Neutrophil (primary cell): Measurements from ENCODE around the gene DNAH17.

Source experiments
- H3K27ac ChIP-seq: fragments of 200-600 bp; sonication (generic); 2 replicates; pipeline ENCODE4 v1.5.1; 2016; ENCODE audit warnings: mild to moderate bottlenecking, moderate library complexity
- H3K27me3 ChIP-seq: fragments of 200-600 bp; sonication (generic); 2 replicates; pipeline ENCODE4 v1.6.0; 2016; ENCODE audit warnings: mild to moderate bottlenecking
- H3K36me3 ChIP-seq: fragments of 200-600 bp; sonication (generic); 2 replicates; pipeline ENCODE4 v1.5.1; 2017
- H3K4me1 ChIP-seq, 2 experiments: fragments of 200-600 bp in 1 of 2; sonication (generic) in 1 of 2; 1 replicate in 1 of 2; 2 replicates in 1 of 2; pipeline versions ENCODE4 v1.5.1 to v1.6.1; 2013 to 2016; ENCODE audit warnings: low read depth in 1 of 2, low read length in 1 of 2, mild to moderate bottlenecking in 1 of 2, moderate library complexity in 1 of 2; ENCODE audit not compliant: control insufficient read depth in 1 of 2, insufficient read depth in 1 of 2
- H3K4me3 ChIP-seq, 2 experiments: fragments of 200-600 bp in 1 of 2; sonication (generic) in 1 of 2; 1 replicate in 1 of 2; 2 replicates in 1 of 2; pipeline ENCODE4 v1.5.1; 2013 to 2016; ENCODE audit warnings: low read depth in 1 of 2, low read length in 1 of 2, mild to moderate bottlenecking in 1 of 2, moderate library complexity in 1 of 2
- H3K9me3 ChIP-seq: fragments of 200-600 bp; sonication (generic); 2 replicates; pipeline ENCODE4 v1.5.1; 2016
- TF ChIP-seq, protein P1 (sequence below): fragments of 200-600 bp; sonication (generic); IDR thresholded peaks from 2 replicates; pipeline ENCODE4 v1.5.1; 2016; ENCODE audit warnings: antibody characterized with exemption

DNAH17 gene

GRCh38 chr17:78544881-78545755 is 32.1 kb downstream of the DNAH17 start:
- TF ChIP-seq, protein P1, sequence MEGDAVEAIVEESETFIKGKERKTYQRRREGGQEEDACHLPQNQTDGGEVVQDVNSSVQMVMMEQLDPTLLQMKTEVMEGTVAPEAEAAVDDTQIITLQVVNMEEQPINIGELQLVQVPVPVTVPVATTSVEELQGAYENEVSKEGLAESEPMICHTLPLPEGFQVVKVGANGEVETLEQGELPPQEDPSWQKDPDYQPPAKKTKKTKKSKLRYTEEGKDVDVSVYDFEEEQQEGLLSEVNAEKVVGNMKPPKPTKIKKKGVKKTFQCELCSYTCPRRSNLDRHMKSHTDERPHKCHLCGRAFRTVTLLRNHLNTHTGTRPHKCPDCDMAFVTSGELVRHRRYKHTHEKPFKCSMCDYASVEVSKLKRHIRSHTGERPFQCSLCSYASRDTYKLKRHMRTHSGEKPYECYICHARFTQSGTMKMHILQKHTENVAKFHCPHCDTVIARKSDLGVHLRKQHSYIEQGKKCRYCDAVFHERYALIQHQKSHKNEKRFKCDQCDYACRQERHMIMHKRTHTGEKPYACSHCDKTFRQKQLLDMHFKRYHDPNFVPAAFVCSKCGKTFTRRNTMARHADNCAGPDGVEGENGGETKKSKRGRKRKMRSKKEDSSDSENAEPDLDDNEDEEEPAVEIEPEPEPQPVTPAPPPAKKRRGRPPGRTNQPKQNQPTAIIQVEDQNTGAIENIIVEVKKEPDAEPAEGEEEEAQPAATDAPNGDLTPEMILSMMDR: no peak
- Histone ChIP-seq H3K9me3 (no peaks in the 10 kb centered on the region), H3K27me3 (no peaks in the 10 kb centered on the region), H3K4me3 (no peak overlapping the region), H3K4me1 (no peaks in the 10 kb centered on the region), H3K36me3 (no peaks in the 10 kb centered on the region), H3K27ac (no peak overlapping the region)

GRCh38 chr17:78541488-78542206 is 35.5 kb downstream of the DNAH17 start:
- Histone ChIP-seq H3K9me3 (no peaks in the 10 kb centered on the region), H3K27me3 (no peaks in the 10 kb centered on the region), H3K4me1 (no peaks in the 10 kb centered on the region), H3K4me3 (no peak overlapping the region), H3K36me3 (no peaks in the 10 kb centered on the region), H3K27ac (no peak overlapping the region)
- TF ChIP-seq, protein P1: no peak

- TF ChIP-seq, protein P1: no peak
- Histone ChIP-seq H3K4me3 (no peak overlapping the region), H3K4me1 (no peaks in the 10 kb centered on the region), H3K27me3 (no peaks in the 10 kb centered on the region), H3K9me3 (no peaks in the 10 kb centered on the region), H3K27ac (no peak overlapping the region), H3K36me3 (no peaks in the 10 kb centered on the region)
These were observed 37.4 kb downstream of the DNAH17 start for GRCh38 chr17:78539781-78540180.

GRCh38 chr17:78538033-78538776 is 39.0 kb downstream of the DNAH17 start:
- H3K4me1 ChIP-seq: no peaks in the 10 kb centered on the region
- H3K27me3 ChIP-seq: no peaks in the 10 kb centered on the region
- H3K4me3 ChIP-seq: no peak overlapping the region
- TF ChIP-seq, protein P1: no peak
- no peak overlapping the region for H3K27ac ChIP-seq
- H3K9me3 ChIP-seq: no peaks in the 10 kb centered on the region
- H3K36me3 ChIP-seq: no peaks in the 10 kb centered on the region

GRCh38 chr17:78537217-78537860 is 39.9 kb downstream of the DNAH17 start:
- TF ChIP-seq, protein P1: no peak
- no peak overlapping the region for H3K4me3 ChIP-seq
- H3K27ac ChIP-seq: no peak overlapping the region
- no peaks in the 10 kb centered on the region for H3K9me3 ChIP-seq
- no peaks in the 10 kb centered on the region for H3K27me3 ChIP-seq
- H3K4me1 ChIP-seq: no peaks in the 10 kb centered on the region
- H3K36me3 ChIP-seq: no peaks in the 10 kb centered on the region
